K562 (cell line): ENCODE results near the gene SRP72. TPM values are rescaled to one million over a fixed set of nuclear protein-coding genes. Genes with fewer than 3 reads are reported as not detected.

Experiments used
- ATAC-seq: fragments of 200-7000 bp; cut with Tn5 transposase; 3 replicates; pipeline ENCODE4 v1.9.1; 2020; ENCODE audit warnings: moderate library complexity
- BruUV-seq: library from RNA; stranded (reverse); fragments of 400-500 nt; replicated peaks from 2 replicates; lab custom pipeline; 2021; lab: Mats Ljungman, UMichigan
- CTCF ChIA-PET: fragments of 300-600 bp; formaldehyde crosslinking; extraction: SDS; loops from one replicate; lab custom pipeline; 2021; ENCODE audit warnings: low intra/inter-chr PET ratio; lab: Yijun Ruan, JAX
- POLR2A ChIA-PET: fragments of 300-600, 350-650 bp; sonication (Branson Sonifier 250); formaldehyde crosslinking; extraction: SDS; loops from one replicate; lab custom pipeline; 2021; ENCODE audit warnings: antibody characterized with exemption, inconsistent platforms; lab: Yijun Ruan, JAX
- DNase-seq, 4 experiments: peaks; one replicate each; pipeline versions ENCODE4 v3.0.0 to v3.0.0-alpha.2; 2011 to 2018; ENCODE audit warnings: low spot score in 3 of 4, mixed read lengths in 3 of 4; ENCODE audit errors: extremely low read depth in 1 of 4
- FAIRE-seq: peaks from 2 replicates; lab custom pipeline; 2011; peaks lifted over from hg19 to GRCh38; lab: Jason Lieb, UNC
- H2AFZ ChIP-seq: 2 replicates; pipeline ENCODE4 v1.6.0; 2011; ENCODE audit warnings: low read depth, low read length, control low read depth, inconsistent platforms
- H3K27ac ChIP-seq: fragments of 200-600 bp; 3 replicates; pipeline ENCODE4 v1.8.0; 2011; ENCODE audit warnings: low read depth, mild to moderate bottlenecking, control low read depth, inconsistent platforms, low read length, moderate library complexity, mixed read lengths; ENCODE audit errors: extremely low read depth
- H3K27me3 ChIP-seq, 2 experiments: fragments of 300-600 bp in 1 of 2; 2 replicates in 1 of 2; 3 replicates in 1 of 2; pipeline versions ENCODE4 v1.6.0 to v1.8.0; 2011; ENCODE audit warnings: inconsistent platforms in 2 of 2, low read length in 2 of 2, mild to moderate bottlenecking in 1 of 2, mixed read lengths in 1 of 2, moderate library complexity in 1 of 2; ENCODE audit not compliant: control insufficient read depth in 2 of 2, insufficient read depth in 2 of 2
- H3K36me3 ChIP-seq: fragments of 300-600 bp; 3 replicates; pipeline ENCODE4 v1.8.0; 2011; ENCODE audit warnings: mild to moderate bottlenecking, low read length, inconsistent platforms; ENCODE audit not compliant: control insufficient read depth, insufficient read depth
- H3K4me1 ChIP-seq, 2 experiments: fragments of 200-600 bp in 1 of 2; replicated peaks in 1 of 2; 2 replicates in 1 of 2; 3 replicates in 1 of 2; pipeline versions ENCODE4 v1.5.1 to v1.8.0; 2011; ENCODE audit warnings: inconsistent platforms in 2 of 2, low read length in 2 of 2, mild to moderate bottlenecking in 1 of 2, mixed read lengths in 1 of 2, moderate library complexity in 1 of 2; ENCODE audit not compliant: control insufficient read depth in 2 of 2, insufficient read depth in 2 of 2
- H3K4me2 ChIP-seq: 2 replicates; pipeline ENCODE4 v1.6.1; 2011; ENCODE audit warnings: low read length, control low read depth, inconsistent platforms, mixed read lengths; ENCODE audit not compliant: insufficient read depth
- H3K4me3 ChIP-seq: fragments of 200-600 bp; sonication (generic), shearing (Covaris generic); 2 replicates; pipeline ENCODE4 v1.5.1; 2016; ENCODE audit warnings: control low read depth, inconsistent platforms
- H3K79me2 ChIP-seq: fragments of 200-600 bp; 3 replicates; pipeline ENCODE4 v1.8.0; 2011; ENCODE audit warnings: low read length, inconsistent platforms; ENCODE audit not compliant: control insufficient read depth, insufficient read depth
- H3K9ac ChIP-seq, 2 experiments: 2 replicates each; pipeline versions ENCODE4 v1.6.0 to v1.6.1; 2011; ENCODE audit warnings: low read depth in 2 of 2, low read length in 2 of 2, control low read depth in 1 of 2, inconsistent platforms in 1 of 2, mild to moderate bottlenecking in 1 of 2, mixed read lengths in 1 of 2; ENCODE audit not compliant: insufficient read depth in 1 of 2
- H3K9me1 ChIP-seq: one replicate; pipeline ENCODE4 v1.6.0; 2011; ENCODE audit warnings: inconsistent platforms, mild to moderate bottlenecking, low read length, moderate library complexity; ENCODE audit not compliant: control insufficient read depth, insufficient read depth
- H3K9me3 ChIP-seq: replicated peaks from 2 replicates; pipeline ENCODE4 v1.5.1; 2011; ENCODE audit warnings: low read depth, low read length, inconsistent platforms; ENCODE audit not compliant: control insufficient read depth, insufficient read depth
- H4K20me1 ChIP-seq: replicated peaks from 2 replicates; pipeline ENCODE4 v1.6.1; 2011; ENCODE audit warnings: low read length, inconsistent platforms, mixed read lengths; ENCODE audit not compliant: control insufficient read depth, insufficient read depth
- ARID1B ChIP-seq: fragments of 450-650 bp; IDR thresholded peaks from 2 replicates; pipeline ENCODE4 v1.6.1; 2016; ENCODE audit warnings: antibody characterized with exemption, mild to moderate bottlenecking, inconsistent platforms
- ZNF263 ChIP-seq: sonication (generic); formaldehyde crosslinking; IDR thresholded peaks from 2 replicates; pipeline ENCODE4 v1.8.0; 2022; ENCODE audit warnings: mild to moderate bottlenecking, missing genetic modification reagents, borderline replicate concordance
- ZNF384 ChIP-seq: IDR thresholded peaks from 2 replicates; pipeline ENCODE4 v1.6.1; 2012; ENCODE audit warnings: low read depth, low read length, improper control_type of control experiment
- in situ Hi-C: fragments of 300-500 bp; cut with MboI; formaldehyde crosslinking; loops from 4 replicates; pipeline ENCODE4 v1.15.0; 2018; ENCODE audit warnings: inconsistent platforms, mixed read lengths
- intact Hi-C: fragments of 100-400 bp; cut with micrococcal nuclease; formaldehyde crosslinking; loops from 2 replicates; pipeline ENCODE4 v1.14.2; 2022
- polyA plus RNA-seq, 8 experiments: library from polyadenylated mRNA; depleted of rRNA in 4 of 8; stranded (reverse) in 5 of 8; unstranded in 3 of 8; fragments of >200 nt; fragmentation: Nextera tagmentation in 2 of 8; fragmentation: Illumina TruSeq in 1 of 8; extraction: Ambion mirVana in 2 of 8; extraction: Trizol in 1 of 8; gene quantifications; 2 replicates each; pipeline versions ENCODE4 v1.2.1 to v1.2.3, GENCODE V29; 2011 to 2014; ENCODE audit warnings: inconsistent platforms in 1 of 8, missing spikeins in 1 of 8
- total RNA-seq, 7 experiments: library from RNA; depleted of rRNA in 6 of 7; stranded (reverse); fragments of >200 nt in 6 of 7; fragmentation: Illumina TruSeq in 2 of 7; extraction: Trizol in 2 of 7; gene quantifications; 2 replicates each; pipeline versions ENCODE4 v1.2.1 to v1.2.3, GENCODE V29; 2011 to 2021; ENCODE audit warnings: low replicate concordance in 1 of 7
- TF ChIP-seq, protein P1 (sequence below), 2 experiments: IDR thresholded peaks; 2 replicates each; pipeline ENCODE4 v1.6.1; 2011; ENCODE audit warnings: borderline replicate concordance in 1 of 2, control low read depth in 1 of 2, low read depth in 1 of 2, low read length in 1 of 2, mild to moderate bottlenecking in 1 of 2, mixed read lengths in 1 of 2, moderate library complexity in 1 of 2; ENCODE audit not compliant: insufficient read depth in 1 of 2, insufficient read length in 1 of 2, poor library complexity in 1 of 2, severe bottlenecking in 1 of 2; ENCODE audit errors: extremely low read depth in 1 of 2
- TF ChIP-seq, protein P2 (sequence below): IDR thresholded peaks from 2 replicates; pipeline ENCODE4 v1.6.1; 2016; ENCODE audit warnings: missing genetic modification characterization, missing compliant biosample characterization

The SRP72 gene
- total and polyA plus RNA-seq, 9 of the 15 experiments (the other 6 are each of a cell fraction or from before 2014, with no cell fraction given), result 124 to 341 (median 202) TPM

DNA sequence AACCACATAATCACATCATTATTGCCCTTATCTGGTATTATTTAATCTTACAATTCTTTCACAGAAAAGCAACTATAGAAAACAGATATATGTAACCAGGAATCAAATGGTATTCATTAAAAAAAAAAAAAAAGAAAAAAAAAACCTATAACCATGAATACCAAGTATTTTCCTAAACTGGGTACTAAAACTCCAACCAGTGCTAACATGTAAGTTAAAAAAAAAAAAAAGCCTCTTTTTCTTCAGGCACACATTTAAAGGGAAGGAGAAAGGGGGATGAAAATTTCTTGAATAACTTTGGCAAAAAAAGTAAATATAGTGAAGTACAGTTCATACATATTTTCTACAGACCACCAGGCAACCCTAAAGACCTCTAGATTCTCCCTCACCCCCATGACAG is 34.1 kb upstream of the SRP72 start:
- CTCF ChIA-PET, result interaction anchor here (0.9 kb wide), 1 partner anchor 526 kb away, joined by 4 read pairs; no protein-coding TSS in a partner anchor
- ATAC-seq, result no peak
- Histone ChIP-seq H3K9me3 (no peaks in the 10 kb centered on the region), H3K79me2 (peaks cover 94% of the 10 kb centered on the region), H3K4me2 (peak overlapping the region; percentile 95), H3K36me3 (peaks cover 18% of the 10 kb centered on the region; the same call in 2 of the 3 replicates), H3K9ac (peak overlapping the region; percentile 85 to 93), H3K4me1 (peaks cover 9 to 12% of the 10 kb centered on the region in 2 experiments; a peak in 2 of 5 replicates), H3K9me1 (no peaks in the 10 kb centered on the region)
- POLR2A ChIA-PET, result interaction anchor here (0.6 to 1.8 kb wide), 4 partner anchors 16 to 46 kb away, joined by 3 to 7 read pairs (median 3); partner anchors contain the start of gene AASDH
- TF ChIP-seq, protein P1, sequence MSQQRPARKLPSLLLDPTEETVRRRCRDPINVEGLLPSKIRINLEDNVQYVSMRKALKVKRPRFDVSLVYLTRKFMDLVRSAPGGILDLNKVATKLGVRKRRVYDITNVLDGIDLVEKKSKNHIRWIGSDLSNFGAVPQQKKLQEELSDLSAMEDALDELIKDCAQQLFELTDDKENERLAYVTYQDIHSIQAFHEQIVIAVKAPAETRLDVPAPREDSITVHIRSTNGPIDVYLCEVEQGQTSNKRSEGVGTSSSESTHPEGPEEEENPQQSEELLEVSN (IDR thresholded peaks at IDR 0.05; ENCODE audit: borderline replicate concordance in 1 of 2, extremely low read depth in 1 of 2, insufficient read depth in 1 of 2, insufficient read length in 1 of 2, low read depth in 1 of 2, low read length in 1 of 2, poor library complexity in 1 of 2, severe bottlenecking in 1 of 2), result no peak
- TF ChIP-seq ARID1B, result 0 out of 2 replicates have a peak, but pooled peaks have one; percentile 0
- TF ChIP-seq ZNF384, result 0 out of 2 replicates have a peak, but pooled peaks have one; percentile 34
- no peak for TF ChIP-seq ZNF263
- TF ChIP-seq, protein P2, sequence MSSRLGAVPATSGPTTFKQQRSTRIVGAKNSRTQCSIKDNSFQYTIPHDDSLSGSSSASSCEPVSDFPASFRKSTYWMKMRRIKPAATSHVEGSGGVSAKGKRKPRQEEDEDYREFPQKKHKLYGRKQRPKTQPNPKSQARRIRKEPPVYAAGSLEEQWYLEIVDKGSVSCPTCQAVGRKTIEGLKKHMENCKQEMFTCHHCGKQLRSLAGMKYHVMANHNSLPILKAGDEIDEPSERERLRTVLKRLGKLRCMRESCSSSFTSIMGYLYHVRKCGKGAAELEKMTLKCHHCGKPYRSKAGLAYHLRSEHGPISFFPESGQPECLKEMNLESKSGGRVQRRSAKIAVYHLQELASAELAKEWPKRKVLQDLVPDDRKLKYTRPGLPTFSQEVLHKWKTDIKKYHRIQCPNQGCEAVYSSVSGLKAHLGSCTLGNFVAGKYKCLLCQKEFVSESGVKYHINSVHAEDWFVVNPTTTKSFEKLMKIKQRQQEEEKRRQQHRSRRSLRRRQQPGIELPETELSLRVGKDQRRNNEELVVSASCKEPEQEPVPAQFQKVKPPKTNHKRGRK (tag), result peak; percentile 66
- TF ChIP-seq, all 486 proteins: peak for 3
- H3K27me3 ChIP-seq, result no peaks in the 10 kb centered on the region
- intact Hi-C loops (no loop called here), in situ Hi-C loops (no loop called here)
- DNase-seq (no peak), FAIRE-seq (no peak)
- H3K27ac ChIP-seq, result peak overlapping the region; percentile 96; the same call in 2 of the 3 replicates
- H3K4me3 ChIP-seq, result peak overlapping the region; percentile 89
- H4K20me1 ChIP-seq, result peaks cover 14% of the 10 kb centered on the region; the same call in 1 of the 2 replicates
- BruUV-seq, result no TSS peak
- no peak overlapping the region for H2AFZ ChIP-seq
